Left ventricle myocardium superior (tissue), 1 donor: ENCODE data around the gene IQCE. TPM values are rescaled to one million over a fixed set of nuclear protein-coding genes. Genes with fewer than 3 reads are reported as not detected.

Source experiments
- ATAC-seq: fragments of 200-7000 bp; cut with Tn5 transposase; one replicate; pipeline ENCODE4 v1.9.1; 2020; ENCODE audit warnings: mild to moderate bottlenecking, moderate library complexity
- DNase-seq: peaks from one replicate; pipeline ENCODE4 v3.0.0-alpha.2; 2020
- intact Hi-C: fragments of 100-400 bp; cut with micrococcal nuclease; formaldehyde crosslinking; loops from one replicate; pipeline ENCODE4 v1.11.0; 2022
- total RNA-seq: library from RNA; stranded (reverse); fragmentation: NEBNext Ultra II Directional; extraction: Animal tissue kit (Norgen Biotek cat#: 25700); gene quantifications from one replicate; pipeline ENCODE4 v1.2.1, GENCODE V29; 2021
- donor health status: DM: no; HTN: yes; CAD: no; lungs with severe emphysema.

The IQCE gene
- total RNA-seq, 1 donor from 2014 or later = 11.9 TPM

DNA sequence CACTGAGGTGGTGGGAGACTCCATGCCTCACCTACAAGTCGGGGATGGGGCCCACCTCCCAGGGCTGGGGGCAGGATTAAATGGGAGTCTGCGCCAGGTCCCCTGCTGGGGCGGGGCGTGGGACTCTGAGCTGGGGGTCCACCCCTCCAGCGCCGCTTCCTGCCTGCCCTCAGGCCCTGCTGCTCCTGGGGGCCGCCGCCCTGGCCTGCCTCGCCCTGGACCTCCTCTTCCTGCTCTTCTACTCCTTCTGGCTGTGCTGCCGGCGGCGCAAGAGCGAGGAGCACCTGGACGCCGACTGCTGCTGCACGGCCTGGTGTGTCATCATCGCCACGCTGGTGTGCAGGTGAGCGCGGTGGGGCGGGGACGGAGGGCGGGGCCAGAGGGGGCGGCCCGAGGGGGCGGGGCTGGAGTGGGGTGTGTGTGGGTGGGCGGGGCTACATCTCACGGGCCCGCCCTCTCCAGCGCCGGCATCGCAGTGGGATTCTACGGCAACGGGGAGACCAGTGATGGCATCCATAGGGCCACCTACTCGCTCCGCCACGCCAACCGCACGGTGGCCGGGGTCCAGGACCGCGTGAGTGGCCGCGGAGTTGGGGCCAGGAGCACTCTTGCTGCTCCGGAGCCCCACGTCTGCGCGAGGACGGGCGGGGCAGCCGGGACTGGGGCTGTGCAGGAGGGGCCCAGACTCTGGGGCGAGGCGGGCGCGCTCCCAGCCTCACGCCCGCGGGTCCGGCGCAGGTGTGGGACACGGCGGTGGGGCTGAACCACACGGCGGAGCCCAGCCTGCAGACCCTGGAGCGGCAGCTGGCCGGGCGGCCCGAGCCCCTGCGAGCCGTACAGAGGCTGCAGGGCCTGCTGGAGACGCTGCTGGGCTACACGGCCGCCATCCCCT lies 88.1 kb downstream of the IQCE start:
- intact Hi-C loops = no loop called here
- ATAC-seq (no peak), DNase-seq (peak; percentile 25)

DNA sequence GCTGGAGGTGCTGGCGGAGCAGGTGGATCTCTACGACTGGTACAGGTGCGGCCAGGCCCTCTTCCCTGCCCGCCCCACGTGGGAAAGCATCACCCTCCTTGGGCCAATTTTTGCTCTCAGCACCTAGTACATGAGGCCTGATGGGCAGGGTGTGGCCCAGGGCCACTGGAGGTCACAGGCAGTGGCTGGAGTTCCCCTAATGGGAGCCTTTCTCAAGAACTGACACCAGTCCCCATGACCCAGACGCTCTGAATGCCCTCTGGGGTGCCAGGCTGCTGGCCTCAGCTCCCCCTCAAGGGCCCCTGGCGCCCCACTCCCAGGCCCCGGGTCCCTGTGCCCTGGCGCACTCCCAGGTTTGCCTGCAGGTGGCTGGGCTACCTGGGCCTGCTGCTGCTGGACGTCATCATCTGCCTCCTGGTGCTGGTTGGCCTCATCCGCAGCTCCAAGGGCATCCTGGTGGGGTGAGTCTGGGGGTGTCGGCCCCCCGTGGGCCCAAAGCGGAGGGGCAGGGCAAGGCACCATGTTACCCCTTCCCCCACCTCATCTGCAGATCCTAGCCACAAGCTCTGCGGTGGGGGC lies 88.9 kb downstream of the IQCE start:
- intact Hi-C loops = no loop called here
- no peak for ATAC-seq
- no peak for DNase-seq

DNA sequence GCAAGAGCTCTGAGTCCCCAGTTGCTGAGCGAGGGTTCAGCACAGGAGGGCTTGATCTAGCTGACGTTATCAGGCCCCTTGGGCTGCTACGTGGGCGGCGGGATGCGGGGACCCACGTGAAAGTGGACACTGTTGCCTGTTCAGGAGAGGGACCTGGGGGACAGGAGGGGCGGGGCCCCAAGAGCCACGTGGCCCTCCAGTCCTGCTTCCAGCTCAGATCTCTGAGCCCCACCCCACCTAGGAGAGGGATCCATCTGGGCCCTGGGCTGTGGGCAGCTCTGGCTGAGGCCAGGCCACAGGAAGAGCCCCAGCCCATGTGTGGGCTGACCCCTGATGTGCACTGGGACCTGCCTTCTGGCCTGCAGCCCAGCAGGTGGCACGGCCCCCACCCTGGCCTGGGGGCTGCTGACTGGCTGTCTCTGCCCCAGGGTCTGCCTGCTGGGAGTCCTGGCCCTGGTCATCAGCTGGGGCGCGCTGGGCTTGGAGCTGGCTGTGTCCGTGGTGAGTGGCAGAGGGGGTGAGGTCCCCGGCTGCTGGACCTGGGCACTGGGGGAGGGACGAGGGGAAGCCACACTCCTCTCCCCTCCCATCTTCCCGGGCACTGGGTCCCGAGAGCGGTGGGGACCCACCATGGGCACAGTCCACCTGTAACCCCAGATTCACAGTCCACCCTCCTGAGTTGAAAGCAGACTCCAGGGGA lies 90.5 kb downstream of the IQCE start:
- DNase-seq (no peak), ATAC-seq (no peak)
- intact Hi-C loops = no loop called here

DNA sequence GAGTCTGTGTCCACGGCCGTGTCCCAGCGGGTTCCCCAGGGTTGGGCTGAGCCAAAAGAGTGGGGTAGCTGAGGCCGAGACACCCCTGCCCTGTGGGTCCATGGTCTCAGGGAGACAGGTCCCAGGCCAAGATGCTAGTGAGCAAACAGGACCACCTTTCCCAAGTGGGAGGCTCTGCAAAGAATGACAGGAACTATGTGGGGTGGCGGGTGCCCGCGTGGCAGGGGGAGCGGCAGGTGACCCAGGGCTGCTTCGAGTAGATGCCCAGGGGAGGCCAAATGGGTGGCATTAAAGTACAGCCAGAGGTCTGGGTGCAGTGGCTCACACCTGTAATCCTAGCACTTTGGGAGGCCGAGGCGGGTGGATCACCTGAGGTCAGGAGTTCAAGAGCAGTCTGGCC lies 91.2 kb downstream of the IQCE start:
- intact Hi-C loops = no loop called here
- no peak for DNase-seq
- no peak for ATAC-seq

DNA sequence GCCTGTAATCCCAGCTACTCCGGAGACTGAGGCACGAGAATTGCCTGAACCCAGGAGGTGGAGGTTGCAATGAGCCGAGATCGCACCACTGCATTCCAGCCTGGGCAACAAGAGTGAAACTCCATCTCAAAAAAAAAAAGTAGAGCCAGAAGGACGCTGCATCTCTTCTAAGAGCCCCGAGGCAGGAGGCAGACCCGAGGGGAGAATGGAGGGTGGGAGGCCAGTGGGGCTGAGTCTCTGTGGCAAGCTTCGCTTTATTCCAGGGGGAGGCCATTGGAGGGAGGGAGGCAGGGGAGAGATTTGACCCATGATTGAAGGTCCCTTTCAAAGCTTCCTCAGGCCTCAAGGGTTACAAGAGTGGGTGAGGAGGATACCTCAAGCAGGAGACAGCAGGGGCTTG lies 91.7 kb downstream of the IQCE start:
- DNase-seq = no peak
- intact Hi-C loops = no loop called here
- no peak for ATAC-seq

DNA sequence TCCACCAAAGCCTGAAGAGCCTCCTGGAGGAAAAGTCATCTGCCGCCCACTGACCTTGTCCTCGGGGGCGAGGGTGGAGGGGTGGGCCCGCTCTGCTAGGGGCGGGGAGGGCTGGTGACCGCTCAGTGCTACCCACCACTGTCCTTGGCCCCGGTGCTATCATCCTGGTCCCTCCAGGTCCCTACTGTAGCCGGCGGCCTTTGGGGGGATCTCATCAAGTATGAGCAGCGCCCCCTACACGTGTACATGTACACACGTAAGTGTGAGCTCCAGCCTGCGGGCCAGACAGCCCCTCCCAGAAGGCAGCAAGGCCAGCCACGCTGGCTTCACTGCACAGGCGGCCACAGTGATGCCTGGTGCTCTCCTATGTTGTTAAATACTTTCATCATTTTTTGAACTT lies 92.6 kb downstream of the IQCE start:
- intact Hi-C loops = no loop called here
- ATAC-seq (no peak), DNase-seq (no peak)

DNA sequence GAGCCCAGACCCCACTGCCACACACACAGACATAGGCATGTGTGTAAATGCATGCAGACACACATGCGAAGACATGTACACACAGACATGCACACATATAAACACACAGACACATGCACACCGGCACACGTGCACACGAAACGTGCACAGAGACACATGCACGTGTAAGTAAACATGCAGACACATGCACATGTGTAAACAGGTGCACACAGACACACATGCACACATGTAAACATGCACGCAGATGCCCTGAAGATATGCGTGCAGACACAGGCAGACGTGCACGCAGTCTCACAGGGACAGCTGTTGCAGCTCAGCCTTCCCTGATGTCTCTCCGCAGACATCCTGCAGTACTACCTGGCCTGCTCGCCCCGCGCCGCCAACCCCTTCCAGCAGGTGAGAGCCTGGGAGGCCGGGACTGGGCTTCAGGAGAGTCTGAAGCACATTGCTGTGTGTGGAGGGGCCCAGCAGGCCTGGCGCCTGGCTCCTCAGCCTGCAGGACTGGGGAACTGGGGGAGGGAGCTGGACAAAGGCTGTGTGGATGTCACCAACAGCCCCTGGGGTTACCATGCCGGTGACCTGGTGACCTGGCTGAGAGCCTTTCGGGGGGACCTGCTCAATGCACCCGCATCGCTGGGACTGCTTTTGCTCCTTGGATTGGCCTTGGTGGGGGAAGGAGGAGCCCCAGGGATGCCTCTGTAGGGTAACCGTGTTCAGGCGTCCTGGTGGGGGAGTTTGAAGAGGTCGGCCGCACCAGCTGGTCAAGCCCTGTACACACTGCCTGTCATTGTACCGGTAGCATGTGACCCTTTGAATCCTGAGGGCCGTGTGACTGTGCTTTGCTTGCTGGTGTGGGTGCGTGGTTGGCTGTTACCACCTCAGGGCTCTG lies 93.3 kb downstream of the IQCE start:
- ATAC-seq (no peak), DNase-seq (no peak)
- intact Hi-C loops = no loop called here

DNA sequence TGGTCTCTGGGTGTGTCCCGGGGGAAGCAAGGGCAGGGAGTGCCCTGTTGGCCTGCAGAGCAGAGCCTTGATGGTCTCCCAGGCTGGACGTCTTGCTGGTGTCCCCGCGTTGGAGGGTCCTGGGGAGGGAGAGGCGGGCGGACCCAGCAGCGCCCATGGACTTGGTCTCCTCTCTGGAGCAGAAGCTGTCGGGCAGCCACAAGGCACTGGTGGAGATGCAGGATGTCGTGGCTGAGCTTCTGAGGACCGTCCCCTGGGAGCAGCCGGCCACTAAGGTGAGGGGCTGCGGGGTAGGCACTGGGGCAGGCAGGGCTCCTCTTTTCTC lies 93.9 kb downstream of the IQCE start:
- intact Hi-C loops = no loop called here
- DNase-seq (no peak), ATAC-seq (no peak)

DNA sequence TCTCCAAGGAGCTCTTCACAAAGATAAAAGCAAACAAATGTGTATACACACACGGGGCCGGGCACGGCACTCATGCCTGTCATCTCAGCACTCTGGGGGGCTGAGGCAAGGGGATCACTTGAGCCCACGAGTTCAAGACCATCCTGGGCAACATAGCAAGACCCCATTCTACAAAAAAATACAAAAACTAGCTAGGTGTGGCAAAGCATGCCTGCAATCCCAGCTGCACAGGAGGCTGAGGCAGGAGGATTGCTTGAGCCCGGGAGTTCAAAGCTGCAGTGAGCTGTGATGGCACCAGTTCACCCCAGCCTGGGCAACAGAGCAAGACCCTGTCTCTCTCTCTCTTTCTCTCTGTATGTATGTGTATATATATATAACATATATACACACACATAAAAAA lies 95.3 kb downstream of the IQCE start:
- intact Hi-C loops = no loop called here
- ATAC-seq (no peak), DNase-seq (no peak)

DNA sequence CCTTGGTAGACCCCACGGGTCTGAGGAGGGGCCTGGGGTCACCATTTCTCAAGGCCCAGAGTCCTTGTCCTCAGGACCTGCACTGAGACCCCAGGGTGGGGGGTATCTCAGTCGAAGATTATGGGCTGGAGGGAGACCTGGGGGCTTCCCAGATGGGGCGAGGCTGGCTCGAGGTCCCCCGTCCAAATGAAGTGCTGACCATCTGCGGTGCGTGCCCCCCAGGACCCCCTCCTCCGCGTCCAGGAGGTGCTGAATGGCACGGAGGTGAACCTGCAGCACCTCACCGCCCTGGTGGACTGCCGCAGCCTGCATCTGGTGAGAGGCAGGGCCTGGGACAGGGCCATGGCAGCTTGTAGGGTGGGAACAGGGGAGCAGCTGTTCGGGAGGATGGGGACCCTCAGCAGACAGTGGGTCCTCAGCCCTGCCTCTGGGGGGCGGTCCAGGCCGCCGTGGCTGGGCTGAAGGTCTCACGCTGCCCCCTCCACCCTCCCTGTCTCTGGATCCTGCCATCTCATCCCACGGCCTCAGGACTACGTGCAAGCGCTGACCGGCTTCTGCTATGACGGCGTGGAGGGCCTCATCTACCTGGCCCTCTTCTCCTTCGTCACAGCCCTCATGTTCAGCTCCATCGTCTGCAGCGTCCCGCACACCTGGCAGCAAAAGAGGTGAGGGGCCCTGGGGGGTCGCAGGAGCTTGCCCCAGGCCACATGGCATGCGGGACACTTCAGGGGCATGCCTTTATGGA lies 97.3 kb downstream of the IQCE start:
- DNase-seq = no peak
- intact Hi-C loops = no loop called here

DNA sequence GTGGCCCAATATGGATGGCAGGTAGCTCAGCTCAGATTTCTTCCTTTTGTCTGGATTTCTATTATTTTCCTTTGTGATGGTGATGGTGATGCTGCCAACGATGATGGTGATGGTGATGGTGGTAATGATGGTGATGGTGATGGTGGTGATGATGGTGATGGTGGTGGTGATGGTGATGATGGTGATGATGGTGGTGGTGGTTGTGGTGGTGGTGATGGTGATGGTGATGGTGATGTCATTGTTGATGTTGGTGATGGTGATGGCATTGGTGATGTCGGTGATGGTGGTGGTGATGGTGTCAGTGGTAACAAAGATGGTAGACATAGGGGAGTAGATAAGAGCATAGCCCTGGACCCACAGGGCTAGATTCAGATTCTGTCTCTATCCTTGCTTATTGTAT lies 98.4 kb downstream of the IQCE start:
- no peak for DNase-seq
- no peak for ATAC-seq
- intact Hi-C loops = no loop called here

More for the DNA sequence above, 97.3 kb downstream of the IQCE start:
- no peak for ATAC-seq

DNA sequence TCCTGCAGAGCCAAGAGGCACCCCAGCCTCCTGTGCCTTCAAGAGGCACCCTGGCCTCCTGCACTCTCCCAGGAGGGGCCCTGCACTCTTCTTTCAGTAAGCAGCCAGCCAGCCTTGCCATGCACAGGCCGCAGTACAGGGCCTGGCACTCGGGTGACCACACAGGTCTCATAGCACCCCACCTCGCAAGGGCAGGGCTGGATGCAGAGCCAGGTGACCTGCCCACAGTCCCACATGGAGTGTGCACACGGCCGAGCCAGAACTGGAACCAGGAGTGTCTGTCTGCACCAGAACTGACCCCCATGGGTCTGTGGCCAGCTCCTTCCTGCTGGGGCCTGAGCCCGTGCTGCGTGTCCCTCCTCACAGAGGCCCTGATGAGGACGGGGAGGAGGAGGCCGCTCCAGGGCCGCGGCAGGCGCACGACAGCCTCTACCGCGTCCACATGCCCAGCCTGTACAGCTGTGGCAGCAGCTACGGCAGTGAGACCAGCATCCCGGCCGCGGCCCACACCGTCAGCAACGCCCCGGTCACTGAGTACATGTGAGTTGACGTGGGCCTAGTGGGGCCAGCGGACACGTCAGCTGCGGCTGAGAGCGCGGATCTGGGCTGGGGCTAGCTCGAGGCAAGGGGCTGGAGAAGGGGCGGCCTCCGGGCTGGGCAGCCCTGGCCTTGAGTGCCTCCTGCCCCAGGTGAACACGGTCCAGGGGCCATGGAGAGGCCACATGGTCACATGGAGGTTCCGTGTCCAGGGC lies 99.3 kb downstream of the IQCE start:
- no peak for DNase-seq
- no peak for ATAC-seq
- intact Hi-C loops = no loop called here

DNA sequence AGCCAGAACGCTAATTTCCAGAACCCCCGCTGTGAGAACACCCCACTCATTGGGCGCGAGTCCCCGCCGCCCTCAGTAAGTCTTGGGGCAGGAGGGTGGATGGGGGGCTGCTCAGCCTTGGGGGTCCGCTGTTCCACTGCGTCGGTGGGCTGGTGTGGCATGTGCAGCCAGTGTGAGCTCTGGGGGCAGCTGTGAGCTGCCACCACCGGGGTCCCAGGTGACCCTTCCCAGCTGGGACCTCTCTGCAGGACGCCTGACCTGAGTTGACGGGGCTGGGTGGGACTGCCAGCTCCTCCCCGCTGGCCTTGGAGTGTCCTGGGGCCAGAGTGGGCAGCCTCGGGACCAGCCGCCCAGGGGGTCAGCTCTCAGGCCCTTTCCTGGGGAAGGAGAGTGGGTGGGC lies 100.2 kb downstream of the IQCE start:
- ATAC-seq (no peak), DNase-seq (no peak)
- intact Hi-C loops = no loop called here

DNA sequence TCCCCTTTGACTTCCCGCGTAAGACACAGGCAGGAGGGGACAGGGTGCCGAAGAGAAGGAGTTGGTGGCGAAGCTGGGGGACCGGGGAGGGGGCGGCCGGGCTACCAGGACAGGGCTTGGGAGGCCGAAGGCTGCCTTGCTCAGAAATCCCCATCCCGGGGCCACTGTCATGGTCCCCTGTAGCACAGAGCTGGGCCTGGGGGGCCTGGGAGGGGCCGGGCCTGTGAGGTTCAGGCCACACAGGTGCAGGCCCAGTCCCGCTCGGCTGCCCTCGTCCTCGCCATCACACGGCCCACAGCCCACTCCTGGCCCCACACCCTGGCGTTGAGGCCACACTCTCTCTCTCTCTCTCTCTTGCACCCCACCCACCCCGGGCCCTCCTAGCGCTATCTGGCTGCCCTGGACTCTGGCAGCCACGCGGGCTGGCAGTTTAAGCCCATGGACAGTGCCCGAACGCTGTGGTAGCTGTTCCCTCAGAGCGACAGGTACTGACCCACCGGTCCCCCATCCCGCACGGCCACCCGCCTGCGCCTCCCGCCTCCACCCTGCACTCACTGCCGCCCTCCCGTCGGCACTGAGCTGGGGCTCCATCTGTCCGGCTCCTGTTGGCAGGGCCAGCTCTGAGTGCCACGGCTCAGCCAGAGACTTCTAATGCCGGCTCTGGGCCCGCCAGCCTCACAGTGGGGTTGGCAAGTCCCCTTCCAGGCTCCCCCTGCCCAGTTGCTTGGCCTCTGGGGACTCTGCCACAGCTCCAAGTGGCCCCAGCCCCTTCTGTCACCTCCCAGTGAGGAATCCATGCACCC lies 101.0 kb downstream of the IQCE start:
- DNase-seq (no peak), ATAC-seq (no peak)
- intact Hi-C loops = no loop called here

DNA sequence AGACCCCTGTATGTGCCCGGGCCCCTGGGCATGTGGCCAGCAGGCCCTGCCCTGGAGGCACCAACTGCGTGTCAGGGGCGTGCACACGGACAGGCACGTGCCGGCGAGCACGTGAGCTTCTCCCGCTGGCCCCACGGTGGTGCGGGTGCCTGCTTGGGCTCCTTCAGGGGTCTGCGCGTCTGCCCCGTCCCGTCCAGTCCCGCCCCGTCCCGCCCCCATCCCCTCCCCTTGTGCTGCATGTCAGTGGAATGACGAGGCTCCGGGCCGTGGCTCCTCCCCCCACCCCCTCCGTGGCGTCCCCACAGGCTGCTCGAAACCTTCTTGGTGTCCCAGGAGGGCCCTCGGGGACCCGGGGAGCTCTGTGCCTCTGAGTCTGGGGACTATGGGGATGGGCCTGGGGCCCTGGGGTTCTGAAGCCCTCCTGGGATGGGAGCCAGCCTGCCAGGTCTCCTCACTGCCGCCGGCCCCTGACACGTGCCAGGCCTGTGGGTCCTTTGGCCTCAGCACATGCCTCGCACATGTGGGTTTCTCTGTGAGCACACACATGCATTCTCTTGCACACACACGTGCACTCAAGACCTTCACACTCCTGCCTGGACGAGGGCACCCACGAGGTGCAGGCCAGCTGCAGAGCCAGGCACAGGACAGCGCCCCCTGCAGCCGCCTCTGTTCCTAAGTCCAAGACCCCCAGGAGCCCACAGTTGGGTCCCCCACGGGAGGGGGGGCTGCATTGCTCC lies 101.7 kb downstream of the IQCE start:
- intact Hi-C loops = no loop called here
- no peak for DNase-seq
- ATAC-seq = no peak

DNA sequence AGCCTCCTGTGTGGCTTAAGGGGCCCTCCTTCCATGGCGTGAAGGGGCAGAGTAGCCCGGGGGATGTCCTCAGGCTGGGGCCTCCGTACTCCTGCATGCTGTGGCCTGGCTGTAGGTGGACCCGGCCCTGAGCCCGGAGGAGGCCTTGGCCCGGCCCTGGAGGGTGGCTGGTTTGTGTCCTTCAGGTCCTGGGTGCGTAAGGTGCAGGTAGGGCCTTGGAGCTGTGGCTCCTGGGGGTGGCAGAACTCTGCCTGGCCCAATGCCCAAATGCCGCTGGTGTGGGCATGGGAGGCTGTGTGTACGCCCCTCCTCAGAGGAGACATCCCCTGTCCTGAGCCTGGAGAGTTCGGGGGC lies 102.3 kb downstream of the IQCE start:
- ATAC-seq = no peak
- intact Hi-C loops = no loop called here
- DNase-seq = no peak
